HG03025 (cell line): ENCODE measurements around the gene CIAPIN1.
"Not testable (repeated sequence)": the region's sequence is repeated elsewhere in the genome, so short reads cannot be mapped to it uniquely, and the experiment has no call there.

Experiments used
- ATAC-seq: cut with Tn5 transposase; IDR thresholded peaks from one replicate; pipeline ENCODE4 v1.9.1; 2021; ENCODE audit warnings: mild to moderate bottlenecking, moderate library complexity; ENCODE audit not compliant: unreplicated experiment, low FRiP score

CIAPIN1 gene

DNA sequence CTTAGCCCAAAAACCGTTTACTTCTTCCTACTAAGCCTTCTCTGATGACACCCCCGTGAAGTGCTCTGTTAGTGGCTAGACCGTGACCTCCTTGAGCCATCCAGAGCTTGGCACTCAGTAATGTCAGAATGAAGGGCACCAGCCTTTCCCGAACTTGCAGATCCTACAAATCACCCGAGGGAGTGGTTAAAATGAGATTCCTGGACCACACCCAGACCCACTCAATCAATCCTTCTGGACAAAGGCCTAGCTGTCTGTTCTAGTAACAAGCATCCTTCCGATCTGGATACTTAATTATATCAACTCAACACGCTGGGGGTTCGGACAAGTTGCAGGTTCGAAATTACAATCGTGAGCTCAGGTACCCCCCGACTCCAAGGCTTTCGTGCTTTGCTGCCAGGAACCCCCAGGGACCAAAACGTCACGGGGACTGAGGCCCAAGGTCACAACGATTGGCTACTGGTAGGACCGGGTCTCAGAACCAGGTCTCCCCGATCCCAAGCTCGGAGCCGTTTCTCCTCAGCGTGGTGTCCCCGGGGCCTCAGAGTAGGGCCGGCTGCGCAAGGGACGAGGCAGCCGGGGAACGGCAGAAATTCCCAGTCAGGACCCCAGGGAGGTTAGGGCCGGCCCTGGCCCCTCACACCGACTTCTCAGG, 527 bp downstream of the CIAPIN1 start:
- ATAC-seq, result peak; percentile 40

DNA sequence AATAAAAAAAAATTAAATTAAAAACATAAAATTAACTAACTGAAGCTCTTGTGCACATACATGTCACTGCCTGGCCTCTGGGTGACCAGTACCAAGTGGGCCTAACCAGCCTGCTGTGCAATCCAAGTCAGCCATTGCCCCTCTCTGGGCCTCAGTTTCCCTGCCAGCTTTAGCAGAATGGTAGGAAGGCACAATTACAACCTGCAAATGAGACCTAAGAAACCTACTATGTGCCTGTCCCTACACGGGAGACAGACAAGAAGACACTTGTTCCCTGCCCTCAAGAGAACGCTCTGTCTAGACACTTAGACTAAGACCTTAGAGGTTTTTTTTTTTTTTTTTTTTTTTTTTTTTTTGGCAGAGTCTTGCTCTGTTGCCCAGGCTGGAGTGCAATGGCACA, 1.7 kb downstream of the CIAPIN1 start:
- no peak for ATAC-seq

DNA sequence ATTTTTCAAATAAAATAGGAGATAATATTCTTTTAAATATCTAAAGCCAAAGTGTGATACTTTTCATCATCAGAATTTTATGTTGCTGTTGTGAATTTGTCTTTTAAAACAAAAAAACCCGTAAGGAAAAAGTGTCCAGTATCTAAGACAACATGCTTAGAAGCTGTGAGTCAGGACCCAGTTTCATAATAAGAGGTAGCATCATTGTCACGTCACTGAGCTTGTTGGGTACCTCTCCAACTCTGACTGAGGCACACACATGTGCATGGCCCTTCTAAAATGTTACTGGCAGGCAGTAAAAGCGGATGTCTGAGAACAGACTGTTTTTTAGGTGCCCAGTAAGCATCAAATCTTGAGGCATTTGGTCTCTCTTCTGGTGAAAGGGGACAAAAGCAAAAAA, 2.5 kb downstream of the CIAPIN1 start:
- ATAC-seq, result no peak

DNA sequence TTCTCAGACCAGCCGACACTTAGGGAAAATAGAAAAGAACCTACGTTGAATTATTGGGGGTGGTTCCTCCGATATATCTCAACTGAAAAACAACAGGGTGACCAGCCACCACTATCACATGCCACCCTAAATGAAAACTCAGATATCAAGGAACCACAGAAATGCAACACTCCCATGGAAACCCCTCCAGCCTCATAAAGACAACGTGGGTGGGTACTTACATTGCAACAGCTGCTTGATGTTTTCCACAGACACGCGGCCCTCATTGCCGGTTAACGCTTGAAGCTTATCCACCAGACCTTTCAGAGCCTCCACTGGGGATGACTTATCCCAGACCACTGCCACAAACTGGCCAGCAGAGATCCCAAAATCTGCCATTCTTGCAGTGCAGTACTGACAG, 6.6 kb downstream of the CIAPIN1 start:
- ATAC-seq, result not testable (repeated sequence)

DNA sequence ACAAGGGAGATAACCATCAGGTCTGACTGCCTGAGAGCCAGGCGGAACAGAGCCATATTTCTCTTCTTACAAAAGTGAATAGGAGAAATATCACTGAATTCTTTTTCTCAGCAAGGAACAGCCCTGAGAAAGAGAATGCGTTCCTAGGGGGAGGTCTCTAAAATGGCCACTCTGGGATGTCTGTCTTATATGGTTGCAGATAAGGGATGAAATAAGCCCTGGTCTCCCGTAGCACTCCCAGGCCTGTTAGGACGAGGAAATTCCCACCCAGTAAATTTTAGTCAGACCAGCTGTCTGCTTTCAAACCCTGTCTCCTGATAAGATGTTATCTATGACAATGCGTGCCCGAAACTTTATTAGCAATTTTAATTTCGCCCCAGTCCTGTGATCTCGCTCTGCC, 7.2 kb downstream of the CIAPIN1 start:
- ATAC-seq, result not testable (repeated sequence)

DNA sequence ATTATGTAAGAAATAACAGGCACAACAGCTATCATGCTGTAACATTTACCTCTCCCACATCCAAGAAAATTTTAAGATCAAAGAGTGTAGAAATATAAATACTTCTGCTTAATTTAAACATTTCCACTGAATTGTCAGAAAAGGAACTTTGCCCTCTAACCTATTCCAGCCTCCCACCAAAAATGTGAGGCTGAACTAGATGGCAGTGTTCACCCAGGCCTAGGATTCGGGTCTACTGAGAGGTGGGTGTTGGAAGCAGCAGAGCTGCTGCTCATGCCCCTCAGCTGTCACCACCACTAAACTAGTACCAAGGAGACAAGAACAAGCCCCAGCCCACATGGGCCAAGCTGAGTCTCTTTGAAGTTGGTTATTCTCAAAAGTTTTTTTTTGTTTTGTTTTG, 11.3 kb downstream of the CIAPIN1 start:
- no peak for ATAC-seq

DNA sequence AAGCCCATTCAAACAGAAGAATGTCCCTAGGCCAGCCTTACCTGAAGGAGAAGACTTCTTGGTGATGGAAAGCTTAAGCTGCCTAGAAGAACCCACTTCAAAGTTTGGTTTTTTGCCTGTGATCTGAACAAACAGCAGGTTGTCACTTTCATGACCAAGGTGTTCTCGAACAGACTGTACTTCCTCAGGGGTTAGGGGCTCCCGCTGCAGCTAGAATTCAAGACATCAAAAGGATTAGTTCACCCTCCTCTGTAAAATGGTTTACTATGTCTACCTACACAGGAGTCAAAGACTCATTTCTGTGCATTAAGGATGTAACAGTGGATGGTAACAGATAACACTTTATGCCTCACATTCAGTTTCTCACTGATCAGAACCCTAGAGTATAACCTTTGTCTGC, 13.2 kb downstream of the CIAPIN1 start:
- no peak for ATAC-seq

DNA sequence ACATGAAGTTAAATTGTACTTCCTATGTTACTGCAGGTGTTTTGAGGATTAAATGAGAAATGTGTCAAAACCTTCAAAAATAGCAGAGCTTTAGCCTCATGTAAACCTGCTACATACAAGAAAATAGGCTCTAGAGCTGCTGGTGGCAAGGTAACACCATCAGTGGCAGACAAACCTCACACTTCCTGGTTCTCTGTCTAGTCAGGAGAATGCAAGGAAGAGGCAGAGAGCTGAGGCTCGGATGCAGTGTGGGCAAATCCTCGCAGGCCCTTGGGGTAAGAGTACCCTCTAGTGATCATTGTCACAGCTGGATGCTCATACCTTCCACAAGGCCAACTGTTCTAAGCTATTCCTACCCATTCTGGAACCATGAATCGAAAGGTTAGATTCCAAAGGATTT, 14.2 kb downstream of the CIAPIN1 start:
- no peak for ATAC-seq

DNA sequence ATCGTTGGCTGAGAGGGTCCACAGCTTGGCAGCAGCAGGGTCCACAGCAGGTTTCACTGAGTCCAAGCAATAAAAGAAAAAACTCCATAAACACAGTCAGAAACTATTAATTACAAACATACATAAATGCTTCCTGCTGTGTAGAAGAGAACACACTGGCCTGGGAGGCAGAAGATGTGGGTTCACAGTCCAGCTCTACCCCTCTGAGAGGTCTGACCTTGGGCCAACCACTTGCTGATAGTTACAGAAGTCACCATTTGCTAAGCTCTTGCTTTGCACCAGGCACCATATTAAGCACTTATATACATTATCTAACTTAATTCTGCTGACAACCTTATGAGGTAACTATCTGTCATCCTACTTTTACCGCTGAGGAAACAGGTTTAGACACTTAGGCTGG, 14.7 kb downstream of the CIAPIN1 start:
- ATAC-seq, result no peak

DNA sequence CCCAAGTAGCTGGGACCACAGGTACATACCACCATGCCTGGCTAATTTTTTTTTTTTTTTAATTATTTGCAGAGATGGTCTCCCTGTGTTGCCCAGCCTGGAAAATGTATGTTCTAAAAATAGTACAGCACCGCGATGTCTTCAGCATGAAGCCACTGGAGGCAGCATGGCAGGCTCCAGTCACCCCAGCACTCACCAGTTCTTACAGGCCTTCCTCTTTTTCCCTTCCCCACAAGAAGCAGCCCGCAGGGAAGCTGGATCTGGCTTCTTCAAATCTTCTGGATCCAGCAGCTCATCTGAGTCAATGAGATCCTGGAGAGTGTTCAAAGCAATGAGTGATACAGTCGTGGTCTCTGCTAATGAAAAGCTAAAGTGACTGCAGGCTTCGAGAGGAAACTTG, 16.2 kb downstream of the CIAPIN1 start:
- ATAC-seq, result no peak

DNA sequence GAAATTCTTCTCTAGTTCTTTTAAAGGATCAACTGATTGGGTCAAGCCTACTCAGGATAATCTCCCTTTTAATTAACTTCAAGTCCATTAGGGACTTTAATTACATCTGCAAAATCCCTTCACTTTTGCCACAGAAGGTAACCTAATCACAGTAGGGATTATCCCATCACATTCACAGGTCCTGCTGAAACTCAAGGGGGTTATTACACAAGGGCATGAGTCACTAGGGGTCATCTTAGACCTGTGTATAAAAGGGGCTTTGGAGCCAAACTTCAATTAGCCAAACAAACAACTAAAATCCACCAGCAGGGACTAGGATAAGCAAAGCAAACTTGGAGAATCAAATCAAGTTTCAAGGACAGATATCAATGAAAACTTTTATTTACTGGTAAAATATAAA, 19.4 kb downstream of the CIAPIN1 start:
- ATAC-seq, result no peak

DNA sequence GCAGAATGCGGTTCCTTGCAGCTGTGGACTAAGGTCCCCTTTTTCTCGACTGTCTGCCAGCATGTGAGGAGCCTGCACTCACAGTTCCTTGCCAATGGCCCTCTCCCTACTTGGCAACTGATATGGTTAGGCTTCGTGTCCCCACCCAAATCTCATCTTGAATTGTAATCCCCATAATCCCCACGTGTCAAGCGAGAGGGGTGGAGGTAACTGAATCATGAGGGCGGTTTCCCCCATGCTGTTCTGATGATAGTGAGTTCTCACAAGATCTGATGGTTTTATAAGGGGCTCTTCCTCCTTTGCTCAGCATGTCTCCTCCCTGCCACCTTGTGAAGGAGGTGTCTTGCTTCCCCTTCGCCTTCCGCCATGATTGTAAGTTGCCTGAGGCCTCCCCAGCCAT, 19.9 kb downstream of the CIAPIN1 start:
- no peak for ATAC-seq

DNA sequence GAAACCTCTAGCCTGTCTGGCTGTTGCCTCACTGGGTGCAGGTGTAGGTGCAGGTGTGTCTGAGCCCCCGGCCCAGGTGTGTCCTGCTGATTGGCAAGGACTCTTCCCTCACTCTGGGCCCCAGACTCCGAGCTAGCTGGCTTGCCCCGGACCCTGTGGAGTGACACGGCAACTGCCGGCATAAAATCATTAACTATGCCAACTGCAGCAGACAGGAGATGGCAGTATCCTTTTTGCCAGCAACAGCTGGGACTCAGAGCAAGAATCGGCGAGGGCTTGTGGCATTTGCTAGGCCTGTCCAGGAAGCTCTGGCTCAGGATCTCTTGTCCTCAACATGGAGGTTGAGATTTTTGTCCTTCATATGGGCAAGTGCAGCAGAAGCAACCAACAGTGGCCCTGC, 20.8 kb downstream of the CIAPIN1 start:
- ATAC-seq, result no peak

DNA sequence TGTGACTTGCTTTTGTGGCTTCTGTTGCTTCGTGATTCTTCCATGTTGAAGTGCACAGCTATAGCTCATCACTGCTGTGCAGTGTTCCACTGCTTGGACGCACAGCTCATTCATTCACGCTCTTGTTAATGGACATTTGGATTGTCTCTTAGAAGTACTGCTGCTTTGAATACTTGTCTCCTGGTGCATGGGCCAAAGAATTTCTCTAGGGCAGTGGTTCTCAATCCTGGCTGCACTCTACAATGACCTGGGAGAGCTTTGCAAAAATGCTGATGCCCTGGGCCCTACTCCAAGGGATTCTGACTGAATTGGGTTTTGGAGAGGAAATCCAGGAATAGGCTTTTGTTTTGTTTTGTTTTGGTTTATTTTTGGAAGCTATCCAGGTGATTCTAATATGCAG, 22.6 kb downstream of the CIAPIN1 start:
- ATAC-seq, result no peak

DNA sequence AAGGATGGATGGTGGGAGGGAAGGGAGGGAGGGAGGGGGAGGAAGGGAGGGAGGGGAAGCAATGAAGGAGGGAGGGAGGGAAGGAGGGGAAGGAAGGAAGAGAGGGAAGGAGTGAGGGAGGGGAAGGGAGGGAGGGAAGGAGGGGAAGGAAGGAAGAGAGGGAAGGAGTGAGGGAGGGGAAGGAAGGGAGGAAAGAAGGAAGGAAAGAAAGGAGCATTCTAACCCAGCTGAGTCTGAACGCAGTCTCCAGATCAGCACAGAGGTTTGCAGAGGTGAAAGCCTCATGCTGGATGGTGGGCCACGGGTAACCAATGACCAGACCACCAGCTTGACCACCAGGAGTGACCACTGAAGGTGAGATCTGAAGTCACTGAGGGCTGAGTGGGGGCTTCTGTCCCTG, 24.0 kb downstream of the CIAPIN1 start:
- ATAC-seq, result no peak

DNA sequence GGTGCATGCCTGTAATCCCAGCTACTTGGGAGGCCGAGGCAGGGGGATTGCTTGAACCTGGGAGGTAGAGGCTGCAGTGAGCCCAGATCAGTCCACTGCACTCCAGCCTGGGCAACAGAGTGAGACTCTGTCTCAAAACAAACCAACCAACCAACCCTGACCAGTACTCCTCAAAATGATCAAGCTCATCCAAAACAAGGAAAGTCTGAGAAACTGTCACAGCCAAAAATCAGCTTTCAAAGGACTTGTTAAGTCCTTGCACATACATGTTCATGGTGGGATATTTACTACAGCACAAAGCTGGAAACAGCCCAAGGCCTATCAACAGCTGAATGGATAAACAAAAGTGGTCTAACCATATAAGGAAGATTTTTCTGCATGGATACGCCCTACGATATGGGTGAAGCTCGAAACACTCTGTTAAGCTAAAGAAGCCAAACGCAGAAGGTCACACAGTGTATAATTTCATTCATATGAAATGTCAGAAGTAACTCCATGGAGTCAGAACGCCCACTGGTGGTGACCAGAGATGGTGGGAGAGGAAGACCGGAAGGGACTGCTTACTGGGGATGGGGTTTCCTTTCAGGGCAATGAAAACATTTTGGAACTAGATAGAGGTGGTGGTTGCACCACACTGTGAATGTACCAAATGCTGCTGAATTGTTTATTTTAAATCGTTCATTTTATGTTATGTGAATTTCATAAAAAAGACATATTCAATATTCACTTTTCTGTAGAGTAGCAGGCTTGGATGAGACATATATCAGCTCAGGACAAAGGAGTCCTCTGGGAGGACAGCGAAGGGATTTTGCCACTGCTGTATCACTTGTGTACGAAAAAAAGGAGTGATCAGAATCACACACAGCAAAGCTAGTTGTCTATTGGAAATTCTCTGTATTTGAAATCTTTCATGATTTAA, 24.9 kb downstream of the CIAPIN1 start:
- ATAC-seq, result no peak

DNA sequence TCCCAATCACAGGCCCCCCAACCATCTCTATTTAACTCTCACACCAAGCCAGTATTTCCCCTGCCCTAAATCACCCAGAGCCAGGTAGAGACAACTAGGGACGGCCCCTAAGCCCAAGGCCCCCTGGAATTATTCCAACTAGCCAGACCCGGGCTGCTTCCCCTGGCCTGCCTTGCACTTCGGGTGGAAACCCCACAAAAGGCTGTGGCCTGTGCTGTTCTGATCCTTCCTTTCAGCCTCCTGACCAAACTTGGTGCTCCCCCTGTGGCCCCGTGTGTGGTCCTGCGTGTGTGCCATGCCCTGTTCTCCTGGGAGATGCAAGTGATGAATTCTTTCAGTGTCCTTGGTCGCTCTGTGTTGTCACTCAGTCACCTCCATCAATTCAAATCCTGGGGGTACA, 27.7 kb downstream of the CIAPIN1 start:
- no peak for ATAC-seq

DNA sequence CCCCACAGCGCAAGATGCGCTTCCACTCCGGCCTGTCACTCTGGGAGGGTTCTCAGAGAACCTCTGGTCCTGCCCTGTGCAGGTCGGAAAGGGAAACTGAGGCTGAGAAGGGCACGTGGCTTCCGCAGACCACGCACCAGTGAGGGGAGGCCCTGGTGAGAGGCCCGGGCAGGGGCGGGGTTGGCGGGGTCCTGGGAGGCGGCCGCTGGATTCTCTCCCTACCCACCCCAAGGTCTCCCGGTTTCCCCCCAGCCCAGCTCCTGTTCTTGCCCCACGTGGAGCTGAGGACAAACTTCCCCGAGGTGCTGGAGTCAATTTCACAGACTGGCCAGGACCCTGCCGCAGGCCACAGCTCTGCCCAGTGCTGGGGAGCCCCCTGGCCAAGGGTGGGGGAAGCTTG, 31.1 kb downstream of the CIAPIN1 start:
- no peak for ATAC-seq

DNA sequence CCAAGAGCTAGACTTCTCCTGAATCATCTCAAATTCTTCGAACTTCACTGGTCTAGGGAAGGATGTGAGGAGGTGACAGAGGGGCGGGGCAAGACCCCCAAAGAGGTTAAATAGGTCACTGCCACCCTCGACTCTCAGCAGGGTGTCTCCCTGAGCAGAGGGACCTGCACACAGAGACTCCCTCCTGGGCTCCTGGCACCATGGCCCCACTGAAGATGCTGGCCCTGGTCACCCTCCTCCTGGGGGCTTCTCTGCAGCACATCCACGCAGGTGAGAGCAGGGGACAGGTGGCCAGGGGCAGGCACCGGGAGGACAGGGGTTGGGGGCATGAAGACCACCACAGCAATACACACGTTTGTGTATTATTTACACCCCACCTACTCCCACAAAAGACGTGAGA, 33.5 kb downstream of the CIAPIN1 start:
- no peak for ATAC-seq

DNA sequence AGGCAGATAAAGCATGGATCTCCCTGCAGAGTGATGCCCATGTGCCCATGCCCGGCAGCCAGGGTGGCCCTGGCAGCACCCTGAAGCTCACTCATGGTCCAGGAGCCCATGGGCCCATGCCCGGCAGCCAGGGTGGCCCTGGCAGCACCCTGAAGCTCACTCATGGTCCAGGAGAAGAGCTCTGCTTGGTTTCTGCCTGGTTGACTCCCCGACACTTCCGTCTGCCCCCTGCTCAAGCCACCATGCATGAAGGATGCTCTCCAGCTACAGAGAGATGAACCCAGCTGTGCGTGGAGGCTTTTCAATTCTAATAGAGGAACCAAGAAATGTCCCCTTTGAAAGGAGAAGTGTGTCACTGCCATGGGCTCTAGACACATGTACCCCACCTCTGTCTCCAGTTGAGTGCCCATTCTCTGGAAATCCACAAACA, 33.9 kb downstream of the CIAPIN1 start:
- peak; percentile 57 for ATAC-seq

DNA sequence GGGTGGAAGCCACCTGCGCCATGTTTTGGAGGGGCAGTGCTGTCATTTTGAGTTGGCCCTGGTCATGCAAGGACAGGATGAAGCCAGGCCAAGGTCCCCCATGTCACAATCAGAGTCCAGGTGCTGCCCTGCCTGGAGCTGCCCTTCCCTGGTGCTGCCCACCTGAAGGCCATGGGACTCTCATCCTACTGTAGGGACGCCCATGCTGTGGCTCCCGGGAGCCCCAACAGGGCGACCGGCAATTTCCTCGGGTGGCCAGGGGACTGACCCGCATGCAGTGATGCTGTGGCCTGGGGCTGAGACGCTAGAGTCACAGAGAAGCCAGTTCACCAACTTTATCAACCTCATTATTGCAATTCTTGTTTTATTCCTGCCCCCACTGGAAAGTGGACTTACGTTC, 34.6 kb downstream of the CIAPIN1 start:
- ATAC-seq, result no peak

DNA sequence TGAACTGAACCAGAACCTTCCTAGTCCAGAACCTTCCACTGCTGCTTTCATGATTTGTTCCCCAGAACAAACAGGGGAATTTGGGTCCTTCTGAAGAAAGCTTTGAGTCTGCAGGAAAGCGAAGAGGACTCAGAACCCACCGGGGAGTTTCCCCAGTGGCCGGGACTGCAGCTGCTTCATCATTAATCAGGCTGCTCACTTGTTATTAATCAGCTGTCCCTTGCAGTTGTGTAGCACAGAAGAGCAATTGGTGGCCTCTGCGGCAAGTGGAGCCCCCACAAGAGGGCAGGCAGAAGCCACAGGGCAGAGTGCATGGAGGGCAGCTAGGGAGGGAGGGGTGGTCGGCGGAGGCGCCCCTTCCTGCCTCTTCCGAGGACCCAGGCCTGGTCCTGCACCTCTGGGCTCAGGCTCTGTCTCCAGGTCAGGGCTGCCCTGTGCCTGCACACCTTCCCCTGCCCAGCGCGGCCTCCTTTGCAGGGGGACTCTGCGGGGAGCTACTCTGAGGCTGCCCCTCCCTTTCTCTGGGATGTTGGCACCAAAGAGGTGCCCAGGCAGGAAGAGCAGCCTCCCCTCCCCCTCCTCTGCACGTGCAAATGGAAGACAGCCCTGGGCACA, 35.7 kb downstream of the CIAPIN1 start:
- ATAC-seq, result no peak
